Caco-2 (cell line): Measurements from ENCODE around the gene ADAMTSL2. TPM values are rescaled to one million over a fixed set of nuclear protein-coding genes. Genes with fewer than 3 reads are reported as not detected.

Experiments
- BruUV-seq: library from RNA; stranded (reverse); fragments of 400-500 nt; replicated peaks from 2 replicates; lab custom pipeline; 2021; lab: Mats Ljungman, UMichigan
- CTCF ChIA-PET: fragments of 300-600 bp; sonication (Branson Sonifier 250); formaldehyde crosslinking; loops from one replicate; lab custom pipeline; 2022; ENCODE audit warnings: antibody characterized with exemption; lab: Charles Lee
- POLR2A ChIA-PET: fragments of 300-600 bp; sonication (Branson Sonifier 250); formaldehyde crosslinking; loops from one replicate; lab custom pipeline; 2022; ENCODE audit warnings: antibody characterized with exemption; lab: Charles Lee
- DNase-seq, 2 experiments: peaks; one replicate each; pipeline versions ENCODE4 v3.0.0 to v3.0.0-alpha.2; 2020 to 2022
- H3K27me3 ChIP-seq: replicated peaks from 2 replicates; pipeline ENCODE4 v1.6.0; 2011; ENCODE audit warnings: low read length; ENCODE audit not compliant: control insufficient read depth, insufficient read depth
- H3K36me3 ChIP-seq: 2 replicates; pipeline ENCODE4 v1.5.1; 2011; ENCODE audit warnings: low read length; ENCODE audit not compliant: control insufficient read depth, insufficient read depth
- H3K4me1 ChIP-seq: fragments of 250-450 bp; sonication (Bioruptor Pico); 2 replicates; pipeline ENCODE4 v1.5.1; 2020; ENCODE audit warnings: mild to moderate bottlenecking
- H3K4me3 ChIP-seq: 2 replicates; pipeline ENCODE4 v1.5.1; 2011; ENCODE audit warnings: low read depth, mild to moderate bottlenecking, control low read depth, low read length
- H3K9me3 ChIP-seq: fragments of 250-450 bp; sonication (Bioruptor Pico); 2 replicates; pipeline ENCODE4 v1.5.1; 2020; ENCODE audit warnings: mild to moderate bottlenecking, moderate library complexity
- H3K27ac Mint-ChIP-seq: one replicate; pipeline ENCODE4 v1.8.0; 2022; ENCODE audit warnings: mixed read lengths; ENCODE audit not compliant: unreplicated experiment
- H3K27me3 Mint-ChIP-seq: one replicate; pipeline ENCODE4 v1.8.0; 2022; ENCODE audit warnings: mixed read lengths; ENCODE audit not compliant: insufficient read depth, unreplicated experiment
- H3K36me3 Mint-ChIP-seq: one replicate; pipeline ENCODE4 v1.8.0; 2022; ENCODE audit warnings: mild to moderate bottlenecking, mixed read lengths; ENCODE audit not compliant: insufficient read depth, unreplicated experiment
- H3K4me1 Mint-ChIP-seq: one replicate; pipeline ENCODE4 v1.8.0; 2022; ENCODE audit warnings: low read depth, mixed read lengths; ENCODE audit not compliant: unreplicated experiment
- H3K4me3 Mint-ChIP-seq: one replicate; pipeline ENCODE4 v1.8.0; 2022; ENCODE audit warnings: mild to moderate bottlenecking, moderate library complexity, mixed read lengths; ENCODE audit not compliant: unreplicated experiment
- H3K9me3 Mint-ChIP-seq: one replicate; pipeline ENCODE4 v1.8.0; 2022; ENCODE audit warnings: mixed read lengths; ENCODE audit not compliant: unreplicated experiment
- CTCF ChIP-seq, 2 experiments: fragments of 200-600 bp in 1 of 2; IDR thresholded peaks; 1 replicate in 1 of 2; 2 replicates in 1 of 2; pipeline versions ENCODE4 v1.5.1 to v1.8.0; 2011 to 2022; ENCODE audit warnings: antibody characterized with exemption in 1 of 2, control low read depth in 1 of 2, inconsistent platforms in 1 of 2, low read depth in 1 of 2, low read length in 1 of 2, mild to moderate bottlenecking in 1 of 2, moderate library complexity in 1 of 2; ENCODE audit not compliant: insufficient read depth in 1 of 2, severe bottlenecking in 1 of 2, unreplicated experiment in 1 of 2
- intact Hi-C: fragments of 100-400 bp; cut with micrococcal nuclease; formaldehyde crosslinking; loops from one replicate; pipeline ENCODE4 v1.10.0; 2022; ENCODE audit not compliant: unreplicated experiment
- total RNA-seq: library from RNA; stranded (reverse); gene quantifications from 2 replicates; pipeline ENCODE4 v1.2.3, GENCODE V29; 2022

ADAMTSL2 gene
- total RNA-seq, 1 experiment from 2014 or later: 0.68 TPM

- H3K9me3 Mint-ChIP-seq: peaks cover under 1% of the 10 kb centered on the region
Measured at GRCh38 chr9:133495327-133496293, 38.9 kb upstream of the ADAMTSL2 start.

GRCh38 chr9:133496861-133497842 lies 37.4 kb upstream of the ADAMTSL2 start:
- no TSS peak for BruUV-seq

More at GRCh38 chr9:133495327-133496293, 38.9 kb upstream of the ADAMTSL2 start:
- Histone ChIP-seq H3K36me3 (no peaks in the 10 kb centered on the region), H3K4me3 (no peak overlapping the region), H3K27me3 (no peaks in the 10 kb centered on the region), H3K4me1 (peaks cover 16% of the 10 kb centered on the region), H3K9me3 (peaks cover under 1% of the 10 kb centered on the region; the same call in 1 of the 2 replicates)
- BruUV-seq: no TSS peak
- intact Hi-C loops: no loop called here
- H3K27ac Mint-ChIP-seq: no peak overlapping the region
- H3K4me3 Mint-ChIP-seq: no peak overlapping the region
- ChIA-PET POLR2A (interaction anchor here (0.6 kb wide), 1 partner anchor 132 kb away, joined by 3 read pairs; no protein-coding TSS in a partner anchor), CTCF (interaction anchor here (0.6 to 1.3 kb wide), 3 partner anchors 9 to 473 kb away, joined by 4 read pairs; no protein-coding TSS in a partner anchor)
- no peaks in the 10 kb centered on the region for H3K36me3 Mint-ChIP-seq
- H3K4me1 Mint-ChIP-seq: no peaks in the 10 kb centered on the region
- TF ChIP-seq CTCF (IDR thresholded peaks at IDR 0.05; ENCODE audit: insufficient read depth in 1 of 2, low read depth in 1 of 2, low read length in 1 of 2, severe bottlenecking in 1 of 2, unreplicated experiment in 1 of 2): no peak
- no peaks in the 10 kb centered on the region for H3K27me3 Mint-ChIP-seq
- no peak for DNase-seq

More at GRCh38 chr9:133496861-133497842, 37.4 kb upstream of the ADAMTSL2 start:
- Mint-ChIP-seq H3K27me3 (no peaks in the 10 kb centered on the region), H3K4me1 (no peaks in the 10 kb centered on the region), H3K27ac (no peak overlapping the region), H3K9me3 (peaks cover 16% of the 10 kb centered on the region), H3K4me3 (no peak overlapping the region), H3K36me3 (no peaks in the 10 kb centered on the region)
- Histone ChIP-seq H3K4me1 (peaks cover 16% of the 10 kb centered on the region), H3K9me3 (peaks cover 5% of the 10 kb centered on the region), H3K36me3 (no peaks in the 10 kb centered on the region), H3K4me3 (no peak overlapping the region), H3K27me3 (no peaks in the 10 kb centered on the region)
- no peak for DNase-seq
- ChIA-PET POLR2A (no interaction called here), CTCF (interaction anchor here (1.5 kb wide), 1 partner anchor 11 kb away, joined by 6 read pairs; no protein-coding TSS in a partner anchor)
- no peak for TF ChIP-seq CTCF (IDR thresholded peaks at IDR 0.05; ENCODE audit: insufficient read depth in 1 of 2, low read depth in 1 of 2, low read length in 1 of 2, severe bottlenecking in 1 of 2, unreplicated experiment in 1 of 2)
- intact Hi-C loops: no loop called here
